ENCODE measurements around the gene ZBTB33.

Gene ZBTB33

DNA sequence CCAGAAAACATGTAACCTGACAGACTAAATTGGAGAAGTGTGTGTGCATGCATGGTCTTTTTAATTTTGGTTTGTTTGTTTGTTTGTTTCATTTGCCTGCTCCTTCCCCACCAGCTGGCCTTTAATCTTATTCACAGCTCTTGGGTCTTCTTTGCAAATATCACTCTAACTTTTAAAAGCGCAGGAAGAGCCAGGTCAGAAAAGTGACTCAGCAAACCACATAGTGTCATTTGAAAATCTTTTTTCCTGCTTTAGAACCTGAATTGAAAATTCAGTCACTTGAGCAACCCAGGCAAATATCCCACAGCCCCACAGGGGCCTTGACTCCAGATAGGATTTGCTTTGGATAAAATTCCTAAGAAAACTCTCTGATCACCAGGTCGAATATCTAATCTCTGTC, 56.0 kb downstream of the ZBTB33 start:
- DNase-seq (ENCODE audit: low read depth in 2 of 2) = no peak

Measured in activated CD4-positive, alpha-beta T cell treated with anti-CD3 and anti-CD28 coated beads for 24 hours (primary cell).